ENCODE measurements around the gene FBRS. TPM values are rescaled to one million over a fixed set of nuclear protein-coding genes. Genes with fewer than 3 reads are reported as not detected.
"Not testable (repeated sequence)": the region's sequence is repeated elsewhere in the genome, so short reads cannot be mapped to it uniquely, and the experiment has no call there.

The FBRS gene
- polyA plus RNA-seq, 1 experiment, result 5.0 TPM

- no peak for TF ChIP-seq CTCF (IDR thresholded peaks at IDR 0.05; ENCODE audit: low read depth, low read length)
- no peak for DNase-seq (ENCODE audit: low read depth, low spot score)
- Histone ChIP-seq H3K9me3 (ENCODE audit: control insufficient read depth, insufficient read depth, low read length) (no peaks in the 10 kb centered on the region), H3K4me3 (ENCODE audit: low read depth, low read length) (peak overlapping the region; percentile 80), H3K27me3 (ENCODE audit: control insufficient read depth, insufficient read depth, low read length) (no peaks in the 10 kb centered on the region), H3K27ac (ENCODE audit: low read depth, low read length) (peak overlapping the region; percentile 78)
- CTCF ChIA-PET, result interaction anchor here (0.9 to 1.0 kb wide), 2 partner anchors 17 to 35 kb away, joined by 3 to 5 read pairs; no protein-coding TSS in a partner anchor
- POLR2A ChIA-PET, result interaction anchor here (0.5 to 1.0 kb wide), 5 partner anchors 8 to 568 kb away, joined by 3 to 9 read pairs (median 4); partner anchors contain the start of genes ALDOA, PRR14 and TBC1D10B
Observed at GRCh38 chr16:30633526-30633925, 24.7 kb upstream of the FBRS start.

- no peak overlapping the region for H3K27ac ChIP-seq (ENCODE audit: low read depth, low read length)
- no peak for TF ChIP-seq CTCF (IDR thresholded peaks at IDR 0.05; ENCODE audit: low read depth, low read length)
- no peaks in the 10 kb centered on the region for H3K27me3 ChIP-seq (ENCODE audit: control insufficient read depth, insufficient read depth, low read length)
- CTCF ChIA-PET, result interaction anchor here (1.5 kb wide), 1 partner anchor 227 kb away, joined by 3 read pairs; no protein-coding TSS in a partner anchor
- no peak for DNase-seq (ENCODE audit: low read depth, low spot score)
- H3K9me3 ChIP-seq (ENCODE audit: control insufficient read depth, insufficient read depth, low read length), result no peaks in the 10 kb centered on the region
- H3K4me3 ChIP-seq (ENCODE audit: low read depth, low read length), result no peak overlapping the region
- POLR2A ChIA-PET, result interaction anchor here (0.6 to 0.7 kb wide), 3 partner anchors 10 to 226 kb away, joined by 3 to 5 read pairs (median 3); no protein-coding TSS in a partner anchor
Observed at GRCh38 chr16:30636599-30636998, 21.6 kb upstream of the FBRS start.

GRCh38 chr16:30637139-30637538 lies 21.1 kb upstream of the FBRS start:
- H3K9me3 ChIP-seq (ENCODE audit: control insufficient read depth, insufficient read depth, low read length); H3K27ac ChIP-seq (ENCODE audit: low read depth, low read length); H3K4me3 ChIP-seq (ENCODE audit: low read depth, low read length); DNase-seq (ENCODE audit: low read depth, low spot score); H3K27me3 ChIP-seq (ENCODE audit: control insufficient read depth, insufficient read depth, low read length): not testable (repeated sequence)
- ChIA-PET POLR2A (interaction anchor here (0.6 to 0.7 kb wide), 3 partner anchors 11 to 226 kb away, joined by 3 to 5 read pairs (median 3); no protein-coding TSS in a partner anchor), CTCF (interaction anchor here (0.7 to 1.5 kb wide), 2 partner anchors 227 to 286 kb away, joined by 3 to 4 read pairs; partner anchors contain the start of gene FBXL19)

- no peak overlapping the region for H3K27ac ChIP-seq (ENCODE audit: low read depth, low read length)
- no peaks in the 10 kb centered on the region for H3K27me3 ChIP-seq (ENCODE audit: control insufficient read depth, insufficient read depth, low read length)
- no peaks in the 10 kb centered on the region for H3K9me3 ChIP-seq (ENCODE audit: control insufficient read depth, insufficient read depth, low read length)
- ChIA-PET POLR2A (no interaction called here), CTCF (interaction anchor here (1.5 kb wide), 1 partner anchor 228 kb away, joined by 3 read pairs; no protein-coding TSS in a partner anchor)
- DNase-seq (ENCODE audit: low read depth, low spot score), result no peak
- no peak overlapping the region for H3K4me3 ChIP-seq (ENCODE audit: low read depth, low read length)
- peak; percentile 70 for TF ChIP-seq CTCF (IDR thresholded peaks at IDR 0.05; ENCODE audit: low read depth, low read length)
Observed at GRCh38 chr16:30637944-30638343, 20.3 kb upstream of the FBRS start.

- no peak overlapping the region for H3K4me3 ChIP-seq (ENCODE audit: low read depth, low read length)
- H3K9me3 ChIP-seq (ENCODE audit: control insufficient read depth, insufficient read depth, low read length), result no peaks in the 10 kb centered on the region
- ChIA-PET POLR2A (no interaction called here), CTCF (no interaction called here)
- H3K27me3 ChIP-seq (ENCODE audit: control insufficient read depth, insufficient read depth, low read length), result no peaks in the 10 kb centered on the region
- H3K27ac ChIP-seq (ENCODE audit: low read depth, low read length), result no peak overlapping the region
- no peak for DNase-seq (ENCODE audit: low read depth, low spot score)
- TF ChIP-seq CTCF (IDR thresholded peaks at IDR 0.05; ENCODE audit: low read depth, low read length), result no peak
Observed at GRCh38 chr16:30641378-30641982, 16.8 kb upstream of the FBRS start.
